Parathyroid adenoma (tissue), 2 donors: ENCODE results near the gene PGAP1.

Experiments used
- H2AFZ ChIP-seq: fragments of 300-600 bp; sonication (generic); one replicate; pipeline ENCODE4 v1.7.0; 2017; ENCODE audit warnings: antibody characterized with exemption, mild to moderate bottlenecking
- H3K27ac ChIP-seq: fragments of 300-600 bp; sonication (generic); one replicate; pipeline ENCODE4 v1.7.0; 2017
- H3K27me3 ChIP-seq: fragments of 300-600 bp; sonication (generic); one replicate; pipeline ENCODE4 v1.7.0; 2017; ENCODE audit warnings: low read length; ENCODE audit not compliant: control insufficient read depth, insufficient read depth
- H3K36me3 ChIP-seq: fragments of 300-600 bp; sonication (generic); one replicate; pipeline ENCODE4 v1.7.0; 2017; ENCODE audit warnings: low read length; ENCODE audit not compliant: control insufficient read depth, insufficient read depth
- H3K4me1 ChIP-seq: fragments of 300-600 bp; sonication (generic); one replicate; pipeline ENCODE4 v1.7.0; 2017; ENCODE audit warnings: control low read depth
- H3K4me2 ChIP-seq: fragments of 300-600 bp; sonication (generic); one replicate; pipeline ENCODE4 v1.7.0; 2017; ENCODE audit warnings: low read length
- H3K4me3 ChIP-seq: fragments of 300-600 bp; sonication (generic); one replicate; pipeline ENCODE4 v1.7.0; 2017; ENCODE audit warnings: low read depth, low read length
- H3K79me2 ChIP-seq: fragments of 300-600 bp; sonication (generic); one replicate; pipeline ENCODE4 v1.7.0; 2017; ENCODE audit warnings: control low read depth
- H3K9ac ChIP-seq: fragments of 300-600 bp; sonication (generic); one replicate; pipeline ENCODE4 v1.7.0; 2017; ENCODE audit warnings: mild to moderate bottlenecking
- H3K9me3 ChIP-seq: fragments of 300-600 bp; sonication (generic); one replicate; pipeline ENCODE4 v1.7.0; 2017; ENCODE audit warnings: low read length; ENCODE audit not compliant: control insufficient read depth
- TF ChIP-seq, protein P1 (sequence below): fragments of 300-600 bp; sonication (generic); IDR thresholded peaks from one replicate; pipeline ENCODE4 v1.7.0; 2017; ENCODE audit warnings: antibody characterized with exemption, mild to moderate bottlenecking
- donor health status: primary hyperparathyroidism.

The PGAP1 gene

GRCh38 chr2:196884368-196884767 lies 42.1 kb downstream of the PGAP1 start:
- Histone ChIP-seq H3K4me3 (no peak overlapping the region), H3K79me2 (no peaks in the 10 kb centered on the region), H3K9me3 (no peaks in the 10 kb centered on the region), H3K36me3 (no peaks in the 10 kb centered on the region), H3K4me1 (no peaks in the 10 kb centered on the region), H2AFZ (no peak overlapping the region), H3K27ac (no peak overlapping the region), H3K4me2 (no peak overlapping the region), H3K27me3 (no peaks in the 10 kb centered on the region), H3K9ac (no peak overlapping the region)
- TF ChIP-seq, protein P1, sequence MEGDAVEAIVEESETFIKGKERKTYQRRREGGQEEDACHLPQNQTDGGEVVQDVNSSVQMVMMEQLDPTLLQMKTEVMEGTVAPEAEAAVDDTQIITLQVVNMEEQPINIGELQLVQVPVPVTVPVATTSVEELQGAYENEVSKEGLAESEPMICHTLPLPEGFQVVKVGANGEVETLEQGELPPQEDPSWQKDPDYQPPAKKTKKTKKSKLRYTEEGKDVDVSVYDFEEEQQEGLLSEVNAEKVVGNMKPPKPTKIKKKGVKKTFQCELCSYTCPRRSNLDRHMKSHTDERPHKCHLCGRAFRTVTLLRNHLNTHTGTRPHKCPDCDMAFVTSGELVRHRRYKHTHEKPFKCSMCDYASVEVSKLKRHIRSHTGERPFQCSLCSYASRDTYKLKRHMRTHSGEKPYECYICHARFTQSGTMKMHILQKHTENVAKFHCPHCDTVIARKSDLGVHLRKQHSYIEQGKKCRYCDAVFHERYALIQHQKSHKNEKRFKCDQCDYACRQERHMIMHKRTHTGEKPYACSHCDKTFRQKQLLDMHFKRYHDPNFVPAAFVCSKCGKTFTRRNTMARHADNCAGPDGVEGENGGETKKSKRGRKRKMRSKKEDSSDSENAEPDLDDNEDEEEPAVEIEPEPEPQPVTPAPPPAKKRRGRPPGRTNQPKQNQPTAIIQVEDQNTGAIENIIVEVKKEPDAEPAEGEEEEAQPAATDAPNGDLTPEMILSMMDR: no peak

DNA sequence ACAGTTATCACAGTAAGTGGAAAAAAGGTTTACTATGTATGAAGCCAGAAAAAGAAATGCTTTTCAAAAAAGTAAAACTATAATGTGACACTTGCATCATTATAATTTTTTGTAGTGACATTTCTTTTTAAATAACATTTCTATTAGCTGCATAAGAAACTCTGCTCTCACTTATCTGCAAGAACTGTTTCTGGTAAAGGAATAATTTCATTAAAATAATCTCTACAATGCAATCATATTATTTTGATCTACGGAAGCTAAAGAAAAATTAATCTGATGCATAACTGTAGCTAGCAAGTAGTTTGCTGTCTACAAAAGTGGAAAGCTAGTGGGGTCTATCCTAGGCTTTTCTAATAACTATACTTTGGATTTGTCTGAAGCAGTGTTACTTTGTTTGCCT lies 50.1 kb downstream of the PGAP1 start:
- no peaks in the 10 kb centered on the region for H3K9me3 ChIP-seq
- no peak overlapping the region for H3K4me2 ChIP-seq
- no peak overlapping the region for H3K4me3 ChIP-seq
- H2AFZ ChIP-seq: no peak overlapping the region
- no peak overlapping the region for H3K9ac ChIP-seq
- no peaks in the 10 kb centered on the region for H3K79me2 ChIP-seq
- no peaks in the 10 kb centered on the region for H3K27me3 ChIP-seq
- no peaks in the 10 kb centered on the region for H3K4me1 ChIP-seq
- H3K27ac ChIP-seq: no peak overlapping the region
- peaks cover 5% of the 10 kb centered on the region for H3K36me3 ChIP-seq
- TF ChIP-seq, protein P1: no peak

GRCh38 chr2:196875414-196875813 lies 51.1 kb downstream of the PGAP1 start:
- Histone ChIP-seq H3K4me3 (no peak overlapping the region), H3K4me1 (no peaks in the 10 kb centered on the region), H2AFZ (no peak overlapping the region), H3K9me3 (no peaks in the 10 kb centered on the region), H3K27me3 (no peaks in the 10 kb centered on the region), H3K9ac (no peak overlapping the region), H3K4me2 (no peak overlapping the region), H3K79me2 (no peaks in the 10 kb centered on the region), H3K27ac (no peak overlapping the region), H3K36me3 (peaks cover 5% of the 10 kb centered on the region)
- TF ChIP-seq, protein P1: no peak

DNA sequence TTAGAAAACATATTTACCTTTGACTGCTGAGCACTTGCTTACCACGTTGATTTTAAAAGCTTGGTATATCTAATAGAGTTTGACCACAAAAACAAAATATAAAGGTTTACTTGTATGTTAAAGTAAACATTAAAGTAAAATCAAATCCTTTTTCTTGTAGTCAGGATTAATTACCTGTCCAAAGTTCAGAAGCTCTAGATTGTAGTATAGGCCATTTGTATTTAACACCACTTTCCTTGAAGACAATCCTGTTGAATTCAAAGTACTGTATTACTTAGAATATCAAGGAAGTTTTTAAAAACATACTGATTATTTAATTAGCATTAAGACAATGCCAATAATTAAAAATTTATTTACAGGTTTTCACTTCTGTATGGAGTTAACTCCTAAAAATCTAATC lies 53.0 kb downstream of the PGAP1 start:
- no peak overlapping the region for H3K9ac ChIP-seq
- no peaks in the 10 kb centered on the region for H3K79me2 ChIP-seq
- no peaks in the 10 kb centered on the region for H3K4me1 ChIP-seq
- H3K9me3 ChIP-seq: no peaks in the 10 kb centered on the region
- H3K27me3 ChIP-seq: no peaks in the 10 kb centered on the region
- no peak overlapping the region for H3K4me2 ChIP-seq
- no peak overlapping the region for H3K4me3 ChIP-seq
- H2AFZ ChIP-seq: no peak overlapping the region
- TF ChIP-seq, protein P1: no peak
- H3K27ac ChIP-seq: no peak overlapping the region
- peaks cover 3% of the 10 kb centered on the region for H3K36me3 ChIP-seq

- no peak overlapping the region for H2AFZ ChIP-seq
- no peaks in the 10 kb centered on the region for H3K36me3 ChIP-seq
- H3K4me1 ChIP-seq: no peaks in the 10 kb centered on the region
- no peak overlapping the region for H3K4me2 ChIP-seq
- TF ChIP-seq, protein P1: no peak
- no peaks in the 10 kb centered on the region for H3K9me3 ChIP-seq
- no peaks in the 10 kb centered on the region for H3K79me2 ChIP-seq
- no peak overlapping the region for H3K9ac ChIP-seq
- H3K27ac ChIP-seq: no peak overlapping the region
- H3K27me3 ChIP-seq: no peaks in the 10 kb centered on the region
- no peak overlapping the region for H3K4me3 ChIP-seq
Observed at GRCh38 chr2:196854629-196855028, 71.9 kb downstream of the PGAP1 start.
